ENCODE results near the gene ARF6.
"Not testable (repeated sequence)": the region's sequence is repeated elsewhere in the genome, so short reads cannot be mapped to it uniquely, and the experiment has no call there.

The ARF6 gene

GRCh38 chr14:49902679-49903246, 9.9 kb downstream of the ARF6 start:
- FAIRE-seq: not testable (repeated sequence)

GRCh38 chr14:49904270-49904669, 11.4 kb downstream of the ARF6 start:
- DNase-seq (ENCODE audit: insufficient read length, low spot score) (no peak), FAIRE-seq (no peak)

More at GRCh38 chr14:49902679-49903246, 9.9 kb downstream of the ARF6 start:
- DNase-seq (ENCODE audit: insufficient read length, low spot score): not testable (repeated sequence)

GRCh38 chr14:49905989-49906388, 13.1 kb downstream of the ARF6 start:
- no peak for FAIRE-seq
- no peak for DNase-seq (ENCODE audit: insufficient read length, low spot score)

- DNase-seq (ENCODE audit: insufficient read length, low spot score): no peak
- peak; percentile 74 for FAIRE-seq
Measured at GRCh38 chr14:49907186-49907585, 14.3 kb downstream of the ARF6 start.

- FAIRE-seq: no peak
- no peak for DNase-seq (ENCODE audit: insufficient read length, low spot score)
Measured at GRCh38 chr14:49908433-49908782, 15.5 kb downstream of the ARF6 start.

GRCh38 chr14:49909016-49909415, 16.1 kb downstream of the ARF6 start:
- DNase-seq (ENCODE audit: insufficient read length, low spot score) (no peak), FAIRE-seq (no peak)

GRCh38 chr14:49915085-49915484, 22.2 kb downstream of the ARF6 start:
- FAIRE-seq (no peak), DNase-seq (ENCODE audit: insufficient read length, low spot score) (no peak)

- DNase-seq (ENCODE audit: insufficient read length, low spot score): no peak
- no peak for FAIRE-seq
Measured at GRCh38 chr14:49918706-49919105, 25.8 kb downstream of the ARF6 start.

- DNase-seq (ENCODE audit: insufficient read length, low spot score) (no peak), FAIRE-seq (peak; percentile 44)
Measured at GRCh38 chr14:49919825-49920659, 27.2 kb downstream of the ARF6 start.

GRCh38 chr14:49920935-49921334, 28.1 kb downstream of the ARF6 start:
- peak; percentile 83 for FAIRE-seq
- DNase-seq (ENCODE audit: insufficient read length, low spot score): no peak

GRCh38 chr14:49921401-49921800, 28.5 kb downstream of the ARF6 start:
- no peak for DNase-seq (ENCODE audit: insufficient read length, low spot score)
- FAIRE-seq: no peak

GRCh38 chr14:49923442-49923841, 30.6 kb downstream of the ARF6 start:
- DNase-seq (ENCODE audit: insufficient read length, low spot score): no peak
- FAIRE-seq: no peak

GRCh38 chr14:49923881-49924280, 31.0 kb downstream of the ARF6 start:
- DNase-seq (ENCODE audit: insufficient read length, low spot score): no peak
- FAIRE-seq: no peak

- FAIRE-seq (no peak), DNase-seq (ENCODE audit: insufficient read length, low spot score) (no peak)
Measured at GRCh38 chr14:49924852-49925251, 32.0 kb downstream of the ARF6 start.

GRCh38 chr14:49926803-49927202, 33.9 kb downstream of the ARF6 start:
- no peak for FAIRE-seq
- DNase-seq (ENCODE audit: insufficient read length, low spot score): no peak

GRCh38 chr14:49928015-49928414, 35.1 kb downstream of the ARF6 start:
- DNase-seq (ENCODE audit: insufficient read length, low spot score) (no peak), FAIRE-seq (no peak)

GRCh38 chr14:49930720-49931119, 37.8 kb downstream of the ARF6 start:
- no peak for DNase-seq (ENCODE audit: insufficient read length, low spot score)
- no peak for FAIRE-seq

- FAIRE-seq (no peak), DNase-seq (ENCODE audit: insufficient read length, low spot score) (no peak)
Measured at GRCh38 chr14:49931523-49931922, 38.6 kb downstream of the ARF6 start.

- DNase-seq (ENCODE audit: insufficient read length, low spot score): no peak
- FAIRE-seq: no peak
Measured at GRCh38 chr14:49933128-49933527, 40.2 kb downstream of the ARF6 start.

GRCh38 chr14:49933704-49934103, 40.8 kb downstream of the ARF6 start:
- FAIRE-seq: no peak
- no peak for DNase-seq (ENCODE audit: insufficient read length, low spot score)

GRCh38 chr14:49934646-49935045, 41.8 kb downstream of the ARF6 start:
- no peak for FAIRE-seq
- DNase-seq (ENCODE audit: insufficient read length, low spot score): no peak

GRCh38 chr14:49935526-49935925, 42.6 kb downstream of the ARF6 start:
- FAIRE-seq: no peak
- DNase-seq (ENCODE audit: insufficient read length, low spot score): no peak
